Right lobe of liver (tissue), 6 donors: ENCODE results near the gene NR2F1-AS1. TPM values are rescaled to one million over a fixed set of nuclear protein-coding genes. Genes with fewer than 3 reads are reported as not detected.

Experiments used
- ATAC-seq, 4 donors: fragments of 200-7000 bp; cut with Tn5 transposase; one replicate each; pipeline ENCODE4 v1.9.1; 2020; ENCODE audit warnings: mild to moderate bottlenecking in 4 of 4, moderate library complexity in 4 of 4
- DNase-seq, 3 donors: peaks; one replicate each; pipeline ENCODE4 v3.0.0-alpha.2; 2020
- H3K27ac ChIP-seq, 3 donors: fragments of 200-600 bp; one replicate each; pipeline ENCODE4 v1.8.0; 2022
- H3K27me3 ChIP-seq, 2 donors: fragments of 200-600 bp; one replicate each; pipeline ENCODE4 v1.8.0; 2022
- H3K36me3 ChIP-seq, 4 donors: fragments of 200-600 bp; sonication (generic) in 1 of 4; one replicate each; pipeline versions ENCODE4 v1.5.1 to v1.8.0; 2017 to 2022; ENCODE audit warnings: control low read depth in 1 of 4
- H3K4me1 ChIP-seq, 4 donors: fragments of 200-600 bp; sonication (generic) in 1 of 4; one replicate each; pipeline versions ENCODE4 v1.5.1 to v1.8.0; 2017 to 2022; ENCODE audit warnings: control low read depth in 1 of 4
- H3K4me3 ChIP-seq, 3 donors: fragments of 200-600 bp; one replicate each; pipeline ENCODE4 v1.8.0; 2022
- H3K9me3 ChIP-seq, 4 donors: fragments of 200-600 bp; sonication (generic) in 1 of 4; one replicate each; pipeline versions ENCODE4 v1.5.1 to v1.8.0; 2017 to 2022; ENCODE audit warnings: control low read depth in 1 of 4
- CTCF ChIP-seq, 4 donors: fragments of 200-600 bp in 3 of 4; fragments of 450-650 bp in 1 of 4; IDR thresholded peaks; one replicate each; pipeline versions ENCODE4 v1.5.1 to v1.8.0; 2016 to 2022; ENCODE audit warnings: antibody characterized with exemption in 4 of 4, mild to moderate bottlenecking in 2 of 4
- POLR2A ChIP-seq: fragments of 450-650 bp; IDR thresholded peaks from one replicate; pipeline ENCODE4 v1.6.1; 2017; ENCODE audit warnings: antibody characterized with exemption, mild to moderate bottlenecking
- WGBS: methylation state at CpG from one replicate; pipeline ENCODE4 v1.1.6; 2018; ENCODE audit warnings: low coverage, low lambda C conversion rate; ENCODE audit not compliant: insufficient coverage; ENCODE audit errors: missing lambda C conversion rate; 5-methylcytosine and 5-hydroxymethylcytosine counted together
- intact Hi-C, 2 donors: fragments of 100-400 bp; cut with DNase I; formaldehyde crosslinking; loops; one replicate each; pipeline versions ENCODE4 v1.11.2 to v1.14.1; 2022
- total RNA-seq, 6 experiments: library from RNA; depleted of rRNA in 2 of 6; stranded (reverse); fragments of >200 nt in 2 of 6; fragmentation: NEBNext Ultra II Directional in 3 of 6; extraction: Animal tissue kit (Norgen Biotek cat#: 25700) in 3 of 6; gene quantifications; one replicate each; pipeline versions ENCODE4 v1.1.0 to v1.2.4, GENCODE V29; 2016 to 2023
- donor health status: DM: no; HTN: yes; CAD: no.
- donor health status: DM: no; HTN: no; CAD: no.
- donor health status: DM: no; HTN: no; CAD: no.
- donor health status: DM: no; HTN: yes; CAD: no.
- donor health status: DM: no; HTN: yes; CAD: no.

Gene NR2F1-AS1
- total RNA-seq, 6 experiments from 2014 or later: 1.2 to 3.8 (median 2.3) TPM

- Histone ChIP-seq H3K36me3 (no peaks in the 10 kb centered on the region), H3K4me3 (no peak overlapping the region), H3K9me3 (no peaks in the 10 kb centered on the region), H3K27ac (no peak overlapping the region), H3K4me1 (no peaks in the 10 kb centered on the region), H3K27me3 (no peaks in the 10 kb centered on the region)
- intact Hi-C loops: no loop called here
- TF ChIP-seq POLR2A (no peak), CTCF (IDR thresholded peaks at IDR 0.05) (no peak)
- ATAC-seq: no peak
- 50% methylated on average over 1 of the region's 1 CpG for WGBS
- DNase-seq: no peak
These were observed 126.1 kb downstream of the NR2F1-AS1 start for GRCh38 chr5:93454896-93455295.

GRCh38 chr5:93452255-93452654 lies 128.8 kb downstream of the NR2F1-AS1 start:
- Histone ChIP-seq H3K4me3 (no peak overlapping the region), H3K27ac (no peak overlapping the region), H3K36me3 (no peaks in the 10 kb centered on the region), H3K9me3 (no peaks in the 10 kb centered on the region), H3K27me3 (no peaks in the 10 kb centered on the region), H3K4me1 (no peaks in the 10 kb centered on the region)
- no peak for TF ChIP-seq POLR2A
- no peak for TF ChIP-seq CTCF (IDR thresholded peaks at IDR 0.05)
- intact Hi-C loops: no loop called here
- ATAC-seq (no peak), DNase-seq (no peak)

- Histone ChIP-seq H3K9me3 (no peaks in the 10 kb centered on the region), H3K4me3 (no peak overlapping the region), H3K27ac (no peak overlapping the region), H3K27me3 (no peaks in the 10 kb centered on the region), H3K4me1 (no peaks in the 10 kb centered on the region), H3K36me3 (no peaks in the 10 kb centered on the region)
- WGBS: 55% methylated on average over 2 of the region's 2 CpGs
- no peak for DNase-seq
- intact Hi-C loops: no loop called here
- ATAC-seq: peak; percentile 6 to 59 (median 40)
- no peak for TF ChIP-seq POLR2A
- TF ChIP-seq CTCF (IDR thresholded peaks at IDR 0.05): no peak
These were observed 142.9 kb downstream of the NR2F1-AS1 start for GRCh38 chr5:93438124-93438523.

- intact Hi-C loops: no loop called here
- ATAC-seq: no peak
- Histone ChIP-seq H3K27ac (no peak overlapping the region), H3K4me1 (no peaks in the 10 kb centered on the region), H3K4me3 (no peak overlapping the region), H3K27me3 (no peaks in the 10 kb centered on the region), H3K36me3 (no peaks in the 10 kb centered on the region), H3K9me3 (no peaks in the 10 kb centered on the region)
- no peak for DNase-seq
- no peak for TF ChIP-seq POLR2A
- no peak for TF ChIP-seq CTCF (IDR thresholded peaks at IDR 0.05)
These were observed 144.9 kb downstream of the NR2F1-AS1 start for GRCh38 chr5:93436083-93436482.

- H3K27ac ChIP-seq: no peak overlapping the region
- no peaks in the 10 kb centered on the region for H3K27me3 ChIP-seq
- H3K9me3 ChIP-seq: no peaks in the 10 kb centered on the region
- intact Hi-C loops: no loop called here
- 69% methylated on average over 1 of the region's 1 CpG for WGBS
- no peak for TF ChIP-seq POLR2A
- no peak for TF ChIP-seq CTCF (IDR thresholded peaks at IDR 0.05)
- H3K4me3 ChIP-seq: no peak overlapping the region
- no peaks in the 10 kb centered on the region for H3K36me3 ChIP-seq
- DNase-seq (no peak), ATAC-seq (no peak)
- no peaks in the 10 kb centered on the region for H3K4me1 ChIP-seq
These were observed 147.6 kb downstream of the NR2F1-AS1 start for GRCh38 chr5:93433422-93433821.
